ENCODE results near the gene NAV1.

- no peak for TF ChIP-seq POLR2AphosphoS5 (IDR thresholded peaks at IDR 0.05; ENCODE audit: low read depth)
- TF ChIP-seq CTCF (conservative IDR thresholded peaks at IDR 0.05; ENCODE audit: low read depth in 2 of 2): no peak
- TF ChIP-seq ETS1 (IDR thresholded peaks at IDR 0.05): no peak
- TF ChIP-seq EZH2 (IDR thresholded peaks at IDR 0.05; ENCODE audit: low read depth, unreplicated experiment): no peak
- TF ChIP-seq REST (IDR thresholded peaks at IDR 0.05; ENCODE audit: unreplicated experiment): no peak
- TF ChIP-seq EZH2phosphoT487 (IDR thresholded peaks at IDR 0.05; ENCODE audit: unreplicated experiment): no peak
- no peak for TF ChIP-seq ZNF331 (CRISPR knock-in tag; IDR thresholded peaks at IDR 0.05; ENCODE audit: low read depth)
- TF ChIP-seq JUNB (IDR thresholded peaks at IDR 0.05; ENCODE audit: unreplicated experiment): no peak
- TF ChIP-seq NANOG (IDR thresholded peaks at IDR 0.05; ENCODE audit: borderline replicate concordance): no peak
Observed at GRCh38 chr1:201583663-201584062, 44.7 kb downstream of the NAV1 start.
